Mucosa of rectum (tissue), 2 donors: ENCODE measurements around the gene IGIP.

Experiments used
- H3K27ac ChIP-seq, 2 donors: one replicate each; pipeline ENCODE4 v1.7.0; 2013; ENCODE audit warnings: inconsistent platforms in 2 of 2, low read depth in 2 of 2, low read length in 2 of 2
- H3K27me3 ChIP-seq, 2 donors: one replicate each; pipeline ENCODE4 v1.7.0; 2013; ENCODE audit warnings: low read length in 2 of 2; ENCODE audit not compliant: control insufficient read depth in 2 of 2, insufficient read depth in 2 of 2
- H3K36me3 ChIP-seq, 2 donors: one replicate each; pipeline ENCODE4 v1.7.0; 2013; ENCODE audit warnings: low read length in 2 of 2; ENCODE audit not compliant: control insufficient read depth in 2 of 2, insufficient read depth in 2 of 2
- H3K4me1 ChIP-seq, 2 donors: one replicate each; pipeline ENCODE4 v1.7.0; 2013; ENCODE audit warnings: low read length in 2 of 2, mild to moderate bottlenecking in 1 of 2; ENCODE audit not compliant: control insufficient read depth in 2 of 2, insufficient read depth in 2 of 2
- H3K4me3 ChIP-seq, 2 donors: one replicate each; pipeline ENCODE4 v1.7.0; 2013; ENCODE audit warnings: low read length in 2 of 2
- H3K9ac ChIP-seq, 2 donors: one replicate each; pipeline ENCODE4 v1.7.0; 2013; ENCODE audit warnings: low read length in 2 of 2, low read depth in 1 of 2, mild to moderate bottlenecking in 1 of 2
- H3K9me3 ChIP-seq, 2 donors: one replicate each; pipeline ENCODE4 v1.7.0; 2013; ENCODE audit warnings: low read length in 2 of 2; ENCODE audit not compliant: control insufficient read depth in 2 of 2
- donor health status: healthy.
- donor health status: Normal muscosa, but diverticular disease.

Gene IGIP

DNA sequence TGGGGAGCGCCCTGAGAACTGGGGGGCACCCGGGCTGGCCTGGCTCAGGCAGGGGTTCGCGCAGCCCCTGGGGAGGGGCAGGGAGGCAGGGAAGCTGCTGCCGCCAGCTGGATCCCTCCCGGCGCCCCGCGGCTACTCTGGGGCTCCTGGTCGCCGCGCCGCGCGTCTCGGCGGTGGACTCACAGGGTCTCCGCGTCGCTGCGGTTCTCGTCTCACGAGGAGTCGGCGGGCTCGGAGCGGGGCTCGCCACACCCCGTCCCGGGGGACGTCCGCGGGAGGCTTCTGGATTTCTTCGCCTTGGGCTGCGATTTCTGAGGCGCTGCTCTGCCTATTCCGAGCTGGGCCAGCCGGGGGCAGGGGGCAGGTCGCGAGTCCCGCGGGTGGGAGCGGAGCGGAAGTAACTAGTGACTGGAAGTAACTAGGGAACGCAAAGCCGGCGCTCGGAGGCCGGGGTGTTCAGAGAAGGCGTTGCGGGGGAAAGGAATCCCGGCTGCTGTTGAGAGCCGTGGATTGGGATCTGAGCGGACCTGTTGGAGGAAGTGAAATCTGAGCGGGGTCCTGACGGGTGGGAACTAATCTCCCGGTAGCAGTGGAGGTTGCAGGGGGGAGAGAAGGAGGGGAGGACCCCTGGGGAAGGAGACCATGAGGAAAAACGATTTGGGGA lies 49.8 kb downstream of the IGIP start:
- Histone ChIP-seq H3K27me3 (no peaks in the 10 kb centered on the region), H3K9me3 (no peaks in the 10 kb centered on the region), H3K27ac (peak overlapping the region; percentile 99 to 100), H3K4me3 (peak overlapping the region; percentile 74 to 90), H3K9ac (peak overlapping the region; percentile 93 to 94), H3K36me3 (no peaks in the 10 kb centered on the region), H3K4me1 (peaks cover 22 to 27% of the 10 kb centered on the region in 2 donors)

DNA sequence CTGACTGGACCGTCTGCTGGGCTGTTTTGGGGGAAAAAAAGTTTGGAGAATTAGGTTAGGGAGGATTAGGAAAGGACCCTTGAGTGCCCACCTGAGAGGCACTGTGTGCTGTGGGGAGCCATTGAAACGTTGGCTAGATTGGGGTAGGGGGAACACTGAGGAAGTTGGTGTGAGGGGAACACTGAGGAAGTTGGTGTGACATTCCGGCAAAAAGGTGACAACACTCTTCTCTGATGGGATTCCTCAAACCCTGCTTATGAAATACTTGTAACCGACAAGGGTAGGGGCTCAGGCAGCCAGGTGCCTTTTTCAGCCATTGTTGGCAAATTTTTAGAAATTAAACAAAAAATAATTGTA lies 50.3 kb downstream of the IGIP start:
- Histone ChIP-seq H3K27ac (peak overlapping the region; percentile 99 to 100), H3K4me3 (peak overlapping the region; percentile 74 to 90), H3K4me1 (peaks cover 22 to 32% of the 10 kb centered on the region in 2 donors), H3K9me3 (no peaks in the 10 kb centered on the region), H3K36me3 (no peaks in the 10 kb centered on the region), H3K27me3 (no peaks in the 10 kb centered on the region), H3K9ac (peak overlapping the region; percentile 93 to 94)

DNA sequence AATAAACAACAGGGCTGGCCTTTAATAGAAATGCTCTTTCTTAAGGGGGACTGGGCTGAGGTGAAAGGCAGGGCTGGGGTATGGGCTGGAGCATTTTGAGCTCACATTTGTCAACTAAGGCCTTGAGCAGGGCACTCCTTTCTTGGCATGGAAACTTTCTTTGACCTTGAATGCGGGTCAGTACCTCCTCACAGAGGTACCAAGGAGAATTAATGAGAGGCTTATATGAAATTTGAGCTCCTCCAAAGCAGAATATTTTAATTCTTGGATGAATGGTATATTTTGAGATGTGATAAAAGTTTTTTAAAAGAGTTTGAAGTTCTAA lies 52.3 kb downstream of the IGIP start:
- H3K4me1 ChIP-seq = peaks cover 39 to 52% of the 10 kb centered on the region in 2 donors
- no peaks in the 10 kb centered on the region for H3K36me3 ChIP-seq
- no peak overlapping the region for H3K4me3 ChIP-seq
- no peaks in the 10 kb centered on the region for H3K9me3 ChIP-seq
- no peaks in the 10 kb centered on the region for H3K27me3 ChIP-seq
- peak overlapping the region; percentile 1 to 14 for H3K9ac ChIP-seq
- H3K27ac ChIP-seq = peak overlapping the region; percentile 14 to 48

DNA sequence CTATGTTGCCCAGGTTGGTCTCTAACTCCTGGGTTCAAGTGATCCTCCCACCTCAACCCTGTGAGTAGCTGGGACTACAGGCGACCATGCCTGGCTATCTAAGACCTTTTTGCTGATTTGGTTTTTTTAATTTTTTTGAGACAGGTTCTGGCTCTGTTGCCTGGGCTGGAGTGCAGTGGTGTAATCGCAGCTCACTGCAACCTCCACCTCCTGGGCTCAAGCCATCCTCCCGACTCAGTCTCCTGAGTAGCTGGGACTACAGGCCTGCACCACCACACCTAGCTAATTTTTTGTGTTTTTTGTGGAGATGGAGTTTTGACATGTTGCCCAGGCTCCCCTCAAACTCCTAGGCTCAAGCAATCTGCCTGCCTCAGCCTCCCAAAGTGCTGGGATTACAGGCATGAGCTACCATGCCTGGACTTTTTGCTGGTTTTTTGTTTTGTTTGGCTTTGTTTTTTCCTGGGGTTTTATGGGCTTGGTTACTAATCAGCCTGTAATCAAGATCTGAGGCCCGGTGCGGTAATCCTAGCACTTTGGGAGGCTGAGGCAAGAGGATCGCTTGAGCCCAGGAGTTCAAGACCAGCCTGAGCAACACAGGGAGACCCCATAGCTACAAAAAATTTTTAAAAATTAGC lies 52.9 kb downstream of the IGIP start:
- Histone ChIP-seq H3K9me3 (no peaks in the 10 kb centered on the region), H3K9ac (no peak overlapping the region), H3K27me3 (no peaks in the 10 kb centered on the region), H3K4me1 (peaks cover 45 to 57% of the 10 kb centered on the region in 2 donors), H3K36me3 (no peaks in the 10 kb centered on the region), H3K4me3 (no peak overlapping the region), H3K27ac (no peak overlapping the region)
